ENCODE data around the gene LCP1.
A peak's percentile ranks its signal among the peaks of the same experiment; 100 is the strongest.
"Not testable (repeated sequence)": the region's sequence is repeated elsewhere in the genome, so short reads cannot be mapped to it uniquely, and the experiment has no call there.

LCP1 gene, protein sequence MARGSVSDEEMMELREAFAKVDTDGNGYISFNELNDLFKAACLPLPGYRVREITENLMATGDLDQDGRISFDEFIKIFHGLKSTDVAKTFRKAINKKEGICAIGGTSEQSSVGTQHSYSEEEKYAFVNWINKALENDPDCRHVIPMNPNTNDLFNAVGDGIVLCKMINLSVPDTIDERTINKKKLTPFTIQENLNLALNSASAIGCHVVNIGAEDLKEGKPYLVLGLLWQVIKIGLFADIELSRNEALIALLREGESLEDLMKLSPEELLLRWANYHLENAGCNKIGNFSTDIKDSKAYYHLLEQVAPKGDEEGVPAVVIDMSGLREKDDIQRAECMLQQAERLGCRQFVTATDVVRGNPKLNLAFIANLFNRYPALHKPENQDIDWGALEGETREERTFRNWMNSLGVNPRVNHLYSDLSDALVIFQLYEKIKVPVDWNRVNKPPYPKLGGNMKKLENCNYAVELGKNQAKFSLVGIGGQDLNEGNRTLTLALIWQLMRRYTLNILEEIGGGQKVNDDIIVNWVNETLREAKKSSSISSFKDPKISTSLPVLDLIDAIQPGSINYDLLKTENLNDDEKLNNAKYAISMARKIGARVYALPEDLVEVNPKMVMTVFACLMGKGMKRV

DNA sequence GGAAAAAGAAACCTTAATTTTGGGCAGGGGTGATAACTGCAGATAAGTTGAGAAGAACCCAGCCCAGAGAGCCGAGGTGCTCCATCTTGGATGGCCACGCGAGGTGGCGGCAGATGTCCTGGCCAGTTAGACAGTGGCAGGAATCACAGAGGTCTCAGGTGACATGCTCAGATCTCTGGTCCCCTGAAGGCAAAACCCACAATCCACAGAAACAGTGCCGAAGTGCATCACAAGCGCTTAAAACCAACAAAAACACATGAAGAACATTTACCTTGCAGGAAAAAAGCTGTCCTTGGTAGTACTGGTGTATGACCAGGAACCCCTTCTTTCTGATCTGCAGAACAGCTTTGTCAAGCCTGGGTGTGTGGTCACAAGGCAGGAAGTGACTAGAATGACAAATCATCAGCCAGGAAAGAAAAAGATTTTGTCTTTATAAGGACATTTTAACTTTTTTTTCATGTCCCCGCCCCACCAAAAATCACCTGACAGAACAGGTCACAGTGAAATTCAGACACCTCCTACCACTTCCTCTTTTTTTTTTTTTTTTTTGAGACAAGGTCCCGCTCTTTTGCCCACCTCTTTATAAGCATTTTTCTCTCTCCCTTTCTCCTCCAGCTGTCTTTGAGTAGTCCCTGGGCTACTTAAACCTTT is at the start of gene LCP1:
TSS of gene LCP1 (minus strand) at position 338 of the 651 bp plus-strand sequence. CDS start 22,515 bp downstream, outside the sequence.
- peak; percentile 95 for DNase-seq
- in situ Hi-C loops (cut with MboI; ENCODE audit: low pct_unique_long_range_greater_than_20kb, low sequenced_read_pairs) = no loop called here

DNA sequence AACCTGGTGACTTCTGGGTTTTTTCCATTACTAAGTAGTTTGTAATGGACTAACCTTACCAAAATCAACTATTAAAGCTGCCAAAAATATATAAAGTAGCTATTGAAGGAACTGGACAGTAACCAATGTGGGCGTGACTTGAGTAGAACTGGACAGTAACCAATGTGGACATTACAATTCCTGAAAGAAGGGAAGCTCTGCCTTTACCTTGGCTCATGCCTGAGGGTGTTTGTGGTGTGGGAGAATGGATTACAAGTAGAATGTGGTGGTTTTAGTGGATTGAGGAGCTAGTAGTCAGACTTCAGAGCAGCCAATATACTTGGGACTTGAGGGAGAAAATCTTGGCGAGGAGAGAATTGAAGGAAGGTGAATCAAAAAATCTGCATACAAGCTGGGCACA is 47.3 kb upstream of the LCP1 start:
- DNase-seq = no peak
- in situ Hi-C loops (cut with MboI; ENCODE audit: low pct_unique_long_range_greater_than_20kb, low sequenced_read_pairs) = no loop called here

DNA sequence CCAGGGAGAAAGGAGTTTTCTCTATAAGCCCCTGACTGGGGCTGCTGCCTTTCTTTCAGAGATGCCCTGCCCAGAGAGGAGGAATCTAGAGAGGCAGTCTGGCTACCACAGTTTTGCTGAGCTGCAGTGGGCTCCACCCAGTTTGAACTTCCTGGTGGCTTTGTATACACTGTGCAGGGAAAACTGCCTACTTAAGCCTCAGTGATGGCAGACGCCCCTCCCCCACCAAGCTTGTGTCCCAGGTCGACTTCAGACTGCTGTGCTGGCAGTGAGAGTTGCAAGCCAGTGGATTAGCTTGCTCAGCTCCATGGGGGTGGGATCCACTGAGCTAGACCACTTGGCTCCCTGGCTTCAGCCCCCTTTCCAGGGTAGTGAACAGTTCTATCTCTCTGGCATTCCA is 38.3 kb upstream of the LCP1 start:
- in situ Hi-C loops (cut with MboI; ENCODE audit: low pct_unique_long_range_greater_than_20kb, low sequenced_read_pairs) = not testable (repeated sequence)
- DNase-seq = peak; percentile 42

DNA sequence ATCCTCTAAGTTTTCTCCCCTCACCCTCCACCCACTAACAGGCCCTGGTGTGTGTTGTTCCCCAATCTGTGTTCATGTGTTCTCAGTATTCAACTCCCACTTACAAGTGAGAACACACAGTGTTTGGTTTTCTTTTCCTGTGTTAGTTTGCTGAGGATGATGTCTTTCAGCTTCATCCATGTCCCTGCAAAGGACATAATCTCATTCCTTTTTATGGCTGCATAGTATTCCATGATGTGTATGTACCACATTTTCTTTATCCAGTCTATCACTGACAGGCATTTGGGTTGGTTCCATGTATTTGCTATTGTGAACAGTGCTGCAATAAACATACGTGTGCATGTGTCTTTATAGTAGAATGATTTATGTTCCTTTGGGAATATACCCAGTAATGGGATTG is 32.8 kb upstream of the LCP1 start:
- in situ Hi-C loops (cut with MboI; ENCODE audit: low pct_unique_long_range_greater_than_20kb, low sequenced_read_pairs); DNase-seq: not testable (repeated sequence)

DNA sequence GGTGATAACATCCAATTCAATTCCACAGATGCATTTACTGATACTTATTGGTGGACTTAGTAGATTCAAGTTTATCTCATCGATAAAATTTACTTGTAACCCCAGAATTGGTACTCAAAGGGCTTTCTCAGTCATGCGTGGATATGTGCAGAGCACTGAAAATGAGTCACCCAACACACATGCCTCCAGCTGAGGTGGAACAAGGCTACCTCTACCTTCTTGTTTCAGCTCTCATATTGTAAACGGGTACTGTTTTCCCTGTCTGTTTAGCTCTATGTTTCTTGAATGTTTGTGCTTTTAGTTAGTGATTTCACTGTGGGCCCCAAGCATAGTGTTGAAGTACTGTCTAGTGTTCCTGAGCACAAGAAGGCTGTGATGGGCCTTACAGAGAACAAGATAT is 31.3 kb upstream of the LCP1 start:
- DNase-seq = no peak
- in situ Hi-C loops (cut with MboI; ENCODE audit: low pct_unique_long_range_greater_than_20kb, low sequenced_read_pairs) = no loop called here

DNA sequence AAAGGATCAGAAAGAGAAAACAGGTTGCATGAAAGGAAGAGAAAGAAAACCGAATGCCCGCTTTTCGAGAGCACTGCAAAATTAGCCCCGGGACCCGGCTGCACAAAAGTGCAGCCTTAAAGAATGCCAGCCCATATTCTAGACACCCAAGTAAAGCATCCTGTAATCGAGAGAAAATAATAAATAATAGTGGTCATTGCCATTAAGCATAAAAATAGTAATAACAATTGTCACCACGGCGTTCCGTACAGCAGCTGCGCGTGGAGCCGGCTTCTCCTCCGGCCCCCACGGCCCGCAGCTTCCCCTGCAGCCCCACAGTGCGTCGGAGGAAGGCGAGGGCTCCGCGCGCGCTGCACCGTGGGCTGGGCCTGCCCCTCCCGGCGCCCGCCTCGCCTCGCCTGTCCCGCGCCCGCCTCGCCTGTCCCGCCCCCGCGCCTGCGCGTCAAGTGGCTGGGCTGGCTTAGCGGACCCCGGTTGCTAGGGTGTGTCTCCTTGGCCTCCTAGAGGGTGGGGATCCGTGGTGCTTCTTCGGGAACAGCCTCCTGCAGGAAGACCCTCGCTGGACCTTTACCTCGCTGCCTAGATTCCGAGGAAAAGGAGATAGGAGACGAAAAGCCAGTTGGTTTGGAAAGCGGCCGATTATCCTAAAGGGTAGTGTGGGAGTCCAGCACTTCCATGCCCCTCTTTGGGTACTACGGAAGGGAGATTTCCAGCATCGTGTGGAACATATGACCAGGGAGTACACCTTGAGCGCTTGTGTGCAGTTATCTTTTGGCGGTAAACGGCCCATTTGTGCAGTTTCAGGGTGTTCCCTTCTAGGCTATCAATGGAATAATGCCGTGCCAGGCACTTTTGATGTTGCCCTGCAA is 29.7 kb upstream of the LCP1 start, which contains the start of gene LRRC63:
TSS of gene LRRC63 (plus strand) at position 446 of the 869 bp plus-strand sequence. CDS start 1,107 bp downstream, outside the sequence.
- peak; percentile 82 for DNase-seq
- in situ Hi-C loops (cut with MboI; ENCODE audit: low pct_unique_long_range_greater_than_20kb, low sequenced_read_pairs) = no loop called here

DNA sequence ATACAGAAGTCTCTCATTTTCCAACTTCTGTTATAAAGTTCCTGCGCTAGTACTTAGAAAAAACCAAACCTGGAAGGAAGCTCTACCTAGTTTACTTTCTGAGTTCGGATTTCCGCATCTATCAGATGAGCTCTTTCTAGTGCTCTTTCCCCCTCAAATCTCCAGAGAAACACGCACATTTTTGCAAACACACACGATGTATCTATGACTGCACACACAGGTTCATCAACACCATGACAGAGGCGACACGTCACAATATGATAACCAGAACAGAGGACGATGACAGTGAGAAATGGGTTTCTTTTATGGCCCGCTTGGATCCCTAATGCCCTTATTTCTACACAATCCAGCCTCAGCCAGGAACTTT is 29.1 kb upstream of the LCP1 start:
- DNase-seq = peak; percentile 57
- in situ Hi-C loops (cut with MboI; ENCODE audit: low pct_unique_long_range_greater_than_20kb, low sequenced_read_pairs) = no loop called here

DNA sequence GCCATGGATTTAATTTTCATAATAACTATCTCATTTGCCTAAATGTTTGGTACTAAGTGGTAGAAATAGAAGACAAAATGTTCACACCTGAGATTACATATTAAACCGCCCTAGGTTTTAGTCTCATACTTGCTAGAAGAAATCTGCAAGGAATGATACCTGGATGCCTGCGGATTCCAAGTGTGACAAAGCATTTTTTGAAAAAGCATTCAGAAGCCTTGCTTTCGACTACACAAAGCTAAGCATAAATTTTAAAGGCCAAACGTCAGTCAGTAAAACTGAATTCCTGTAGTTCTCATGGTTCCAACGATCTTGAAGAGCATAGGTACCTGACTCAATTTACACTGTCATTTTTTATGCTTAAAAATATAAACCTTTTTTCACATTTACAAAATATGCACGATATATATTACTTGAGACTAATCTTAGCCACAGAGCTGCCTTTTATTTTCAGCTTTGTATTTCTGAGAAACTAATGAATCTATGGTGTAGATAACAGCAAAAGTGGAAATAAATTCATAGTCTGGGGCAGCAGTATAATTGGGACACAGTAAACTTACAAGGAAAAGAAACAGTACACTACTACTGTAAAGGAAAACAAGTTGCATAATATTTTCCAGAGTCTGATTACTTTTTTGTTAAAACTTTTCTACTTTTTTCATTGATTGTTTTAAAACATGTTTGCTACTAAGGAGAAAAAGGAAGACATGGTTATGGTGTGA is 28.5 kb upstream of the LCP1 start:
- in situ Hi-C loops (cut with MboI; ENCODE audit: low pct_unique_long_range_greater_than_20kb, low sequenced_read_pairs) = no loop called here

DNA sequence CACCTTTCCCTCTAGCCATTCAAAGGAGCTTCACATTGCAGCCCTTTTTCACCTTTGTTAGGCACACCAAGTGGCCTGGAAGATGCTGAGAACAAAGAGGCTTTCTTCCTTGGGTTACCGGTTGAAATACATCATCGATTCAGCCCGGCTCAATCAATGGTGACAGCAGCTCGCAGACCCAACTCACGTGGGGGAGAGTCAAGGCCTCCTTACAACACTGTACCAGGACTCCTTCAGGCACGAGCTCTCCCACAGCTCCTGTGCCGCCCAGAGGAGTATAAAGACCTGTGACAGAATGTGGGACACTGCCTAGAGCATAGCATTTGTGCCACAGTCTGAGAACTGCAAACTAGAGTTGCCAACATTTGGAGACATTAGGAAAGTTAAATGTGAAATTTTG is 25.9 kb upstream of the LCP1 start:
- DNase-seq = no peak
- in situ Hi-C loops (cut with MboI; ENCODE audit: low pct_unique_long_range_greater_than_20kb, low sequenced_read_pairs) = no loop called here

More for the DNA sequence above, 28.5 kb upstream of the LCP1 start:
- DNase-seq = peak; percentile 9

DNA sequence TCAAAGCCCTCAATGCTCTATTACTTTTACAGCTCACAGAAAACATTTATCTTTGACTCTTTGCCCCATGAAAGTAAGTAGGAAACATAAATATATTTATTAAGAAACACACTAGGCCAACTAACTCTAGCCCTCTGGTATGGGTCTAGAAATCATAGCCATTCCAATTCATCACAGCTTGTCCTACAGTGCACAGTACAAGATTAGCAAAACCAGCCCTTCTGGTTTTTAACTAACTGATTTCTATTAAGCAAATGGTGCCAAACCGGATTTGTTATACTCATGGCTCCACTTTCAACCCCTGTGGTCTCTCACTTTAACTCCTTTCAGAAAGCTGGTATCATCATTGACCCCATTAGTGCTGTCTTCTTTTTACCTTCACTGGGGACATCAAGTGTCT is 24.2 kb upstream of the LCP1 start:
- no peak for DNase-seq
- in situ Hi-C loops (cut with MboI; ENCODE audit: low pct_unique_long_range_greater_than_20kb, low sequenced_read_pairs) = no loop called here

DNA sequence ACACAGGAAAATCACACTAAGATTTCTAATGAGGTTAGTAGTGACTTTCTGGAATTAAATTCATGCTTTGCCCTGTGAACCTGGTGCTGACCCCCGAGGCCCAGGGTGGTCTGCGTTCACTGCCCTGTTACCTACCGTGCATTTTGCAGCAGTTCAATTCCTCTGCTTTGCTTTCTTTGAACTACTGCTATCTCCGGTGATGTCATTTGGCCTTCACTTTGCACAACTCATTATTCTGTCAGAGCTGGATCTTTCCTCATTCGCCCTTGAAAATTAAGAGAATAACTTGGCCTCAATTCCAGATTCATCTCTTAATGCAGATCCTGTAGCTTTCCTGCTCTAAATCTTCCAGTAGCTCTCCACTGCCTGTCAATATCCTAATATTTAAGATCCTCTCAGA is 21.0 kb upstream of the LCP1 start:
- in situ Hi-C loops (cut with MboI; ENCODE audit: low pct_unique_long_range_greater_than_20kb, low sequenced_read_pairs) = no loop called here
- DNase-seq = no peak

DNA sequence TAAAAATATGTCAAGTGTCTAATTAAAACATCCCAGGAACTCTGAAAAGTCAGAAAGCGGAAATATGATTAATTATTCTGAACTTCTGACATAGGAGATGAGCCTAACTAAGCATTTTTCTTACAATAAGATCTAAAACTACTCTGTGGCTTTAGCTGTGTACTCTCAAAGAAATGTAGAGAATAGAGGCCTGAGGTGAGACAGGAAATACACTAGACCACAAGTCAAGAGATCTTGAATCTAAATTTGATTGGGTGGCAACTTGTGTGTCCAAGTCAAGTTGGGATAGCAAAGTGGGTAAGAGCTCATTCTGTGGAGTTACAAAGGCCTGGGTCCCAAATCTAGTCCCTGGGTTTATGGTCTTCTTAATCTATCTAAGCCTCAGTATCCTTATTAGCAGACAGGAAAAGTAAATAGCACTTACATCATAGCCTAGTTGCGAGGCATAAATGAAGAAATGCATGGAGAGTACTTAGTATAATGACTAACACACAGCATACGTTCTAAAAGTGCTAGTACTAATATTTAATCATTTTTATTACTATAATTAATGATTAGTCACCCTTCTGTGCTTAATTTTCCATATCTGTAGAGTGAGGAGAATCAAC is 20.3 kb upstream of the LCP1 start:
- DNase-seq = peak; percentile 14
- in situ Hi-C loops (cut with MboI; ENCODE audit: low pct_unique_long_range_greater_than_20kb, low sequenced_read_pairs) = no loop called here

DNA sequence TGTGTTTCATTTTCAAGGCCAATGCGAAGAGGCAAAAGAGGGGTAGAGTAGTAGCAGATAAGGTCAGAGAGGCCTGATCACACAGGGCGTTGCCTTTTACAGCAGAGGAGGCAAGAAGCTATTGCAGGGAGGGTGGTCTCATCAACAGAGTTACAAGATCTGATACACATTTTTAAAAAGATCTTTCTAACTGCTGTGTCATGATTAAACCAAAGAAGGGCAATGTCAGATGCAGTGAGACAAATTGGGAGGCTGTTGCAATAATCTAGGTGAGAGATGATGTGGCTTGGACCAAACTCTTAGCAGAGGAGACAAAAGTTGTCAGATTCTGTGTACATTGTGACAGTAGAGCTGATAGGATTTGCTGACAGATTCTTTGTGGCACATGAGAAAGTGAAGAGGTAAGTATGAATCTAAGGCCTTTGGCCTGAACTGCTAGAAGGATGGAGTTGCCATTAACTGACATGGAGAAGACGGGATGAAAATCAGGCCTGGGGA is 16.8 kb upstream of the LCP1 start:
- no peak for DNase-seq
- in situ Hi-C loops (cut with MboI; ENCODE audit: low pct_unique_long_range_greater_than_20kb, low sequenced_read_pairs) = no loop called here

DNA sequence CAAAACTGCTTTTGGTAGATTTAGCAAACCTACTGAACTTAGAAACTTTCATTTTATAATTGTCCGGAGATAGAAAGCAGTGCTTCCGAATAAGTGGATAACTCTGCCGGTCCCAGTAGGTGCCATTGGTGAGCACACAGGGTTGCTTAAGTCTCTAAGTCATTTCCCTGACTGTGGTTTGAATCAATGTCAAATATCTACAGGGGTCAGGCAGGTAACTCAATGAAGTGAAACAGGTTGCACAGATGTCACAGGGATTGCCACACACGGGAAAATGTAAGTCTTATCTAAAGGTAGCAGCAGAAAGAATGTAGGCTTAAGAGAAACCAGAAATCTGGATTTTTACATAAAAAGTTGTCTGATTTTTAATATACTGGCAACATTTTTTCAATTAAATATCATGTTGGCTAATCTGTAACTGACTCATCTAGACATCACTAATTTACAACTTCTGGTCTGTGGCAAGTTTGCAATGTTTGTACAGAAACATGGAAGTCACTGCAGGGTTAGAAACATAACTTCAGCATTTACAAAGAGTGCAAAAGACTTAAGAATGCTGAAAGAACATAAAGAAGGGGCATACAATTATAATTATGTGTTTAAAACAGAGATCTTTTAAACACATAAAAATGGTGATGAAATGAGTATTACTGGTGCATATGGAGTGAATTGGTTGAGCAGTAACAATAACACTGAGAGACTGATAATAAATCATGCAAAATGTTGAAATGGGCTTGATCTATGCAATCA is 15.5 kb upstream of the LCP1 start:
- no peak for DNase-seq
- in situ Hi-C loops (cut with MboI; ENCODE audit: low pct_unique_long_range_greater_than_20kb, low sequenced_read_pairs) = no loop called here

DNA sequence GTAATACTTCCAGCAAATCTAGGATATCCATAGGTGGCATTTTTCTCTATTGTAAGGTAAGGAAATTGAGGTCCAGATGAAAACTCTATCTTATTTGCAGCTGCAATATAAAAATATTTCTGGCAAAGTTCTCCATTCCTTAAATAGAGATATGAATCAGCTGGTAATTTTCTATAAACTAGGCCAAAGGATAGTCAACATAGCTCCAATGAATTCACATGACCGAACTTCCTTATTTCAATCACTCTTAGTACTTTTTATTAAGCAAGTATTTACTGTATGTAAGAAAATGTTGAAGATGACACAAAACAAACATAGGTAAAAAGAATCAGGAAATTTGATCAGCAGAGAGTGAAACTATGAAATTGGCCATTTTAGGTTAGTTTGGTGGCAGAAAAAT is 13.0 kb upstream of the LCP1 start:
- in situ Hi-C loops (cut with MboI; ENCODE audit: low pct_unique_long_range_greater_than_20kb, low sequenced_read_pairs) = no loop called here
- DNase-seq = no peak

DNA sequence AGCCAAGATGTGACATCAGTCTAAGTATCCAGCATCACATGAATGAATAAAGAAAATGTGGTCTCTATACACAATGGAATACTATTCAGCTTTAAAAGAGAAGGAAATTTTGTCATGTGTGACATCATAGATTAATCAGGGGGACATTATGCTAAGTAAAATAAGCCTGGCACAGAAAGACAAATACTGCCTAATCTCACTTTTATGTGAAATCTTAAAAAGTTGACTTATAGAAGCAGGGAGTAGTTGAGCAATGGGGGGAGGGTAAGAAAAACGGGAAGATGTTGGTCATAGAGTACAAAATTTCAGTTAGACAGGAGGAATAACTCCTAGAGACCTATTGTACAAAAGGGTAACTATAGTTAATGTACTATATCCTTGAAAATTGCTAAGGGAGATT is 10.4 kb upstream of the LCP1 start:
- in situ Hi-C loops (cut with MboI; ENCODE audit: low pct_unique_long_range_greater_than_20kb, low sequenced_read_pairs) = no loop called here
- DNase-seq = peak; percentile 22

DNA sequence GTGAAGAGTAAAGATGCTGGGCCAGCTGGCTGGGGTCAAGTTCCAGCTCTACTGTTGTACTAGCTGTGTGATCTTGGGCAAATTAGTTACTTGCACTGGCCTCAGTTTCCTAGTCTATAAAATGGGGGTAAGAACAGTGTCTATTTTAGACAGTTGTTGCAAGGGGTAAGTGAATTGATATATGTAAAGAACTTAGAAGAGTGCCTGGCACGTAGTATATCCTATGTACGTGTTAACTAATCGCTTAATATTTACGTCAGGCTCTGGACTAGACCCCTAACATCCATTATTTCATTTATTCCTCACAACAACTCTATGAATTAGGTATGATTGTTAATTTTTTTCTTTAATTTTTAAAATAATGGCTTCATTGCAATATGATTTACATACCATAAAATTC is 3.7 kb upstream of the LCP1 start:
- in situ Hi-C loops (cut with MboI; ENCODE audit: low pct_unique_long_range_greater_than_20kb, low sequenced_read_pairs) = no loop called here
- no peak for DNase-seq
